GM15510 (cell line): ENCODE results near the gene CAPN1.

ENCODE experiments used
- POLR2A ChIP-seq: IDR thresholded peaks from 3 replicates; pipeline ENCODE4 v1.6.1; 2011; ENCODE audit warnings: borderline replicate concordance; ENCODE audit not compliant: insufficient read length; ENCODE audit errors: extremely low read depth

The CAPN1 gene

GRCh38 chr11:65151331-65151899, 30.3 kb upstream of the CAPN1 start:
- TF ChIP-seq POLR2A: no peak

DNA sequence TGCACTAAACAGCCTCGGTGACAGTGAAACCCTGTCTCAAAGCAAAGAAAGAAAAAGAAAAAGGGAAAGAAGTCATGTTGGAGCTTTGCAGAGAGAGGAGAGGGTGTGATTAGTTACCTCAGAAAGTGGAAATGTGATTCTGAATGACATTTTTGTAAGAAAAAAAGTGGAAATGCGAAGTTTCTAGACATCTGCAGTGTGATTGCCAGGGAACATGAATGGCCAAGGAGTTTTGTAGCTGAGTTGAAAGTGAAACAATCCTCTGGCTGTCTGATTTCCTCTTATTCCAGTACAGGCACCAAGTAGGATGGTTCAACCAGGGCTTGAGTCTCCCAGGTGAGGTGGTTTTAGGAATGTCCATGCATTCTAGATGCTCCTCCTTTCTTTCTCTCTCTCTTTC, 29.6 kb upstream of the CAPN1 start:
- TF ChIP-seq POLR2A: no peak

GRCh38 chr11:65156256-65156655, 25.5 kb upstream of the CAPN1 start:
- TF ChIP-seq POLR2A: no peak

DNA sequence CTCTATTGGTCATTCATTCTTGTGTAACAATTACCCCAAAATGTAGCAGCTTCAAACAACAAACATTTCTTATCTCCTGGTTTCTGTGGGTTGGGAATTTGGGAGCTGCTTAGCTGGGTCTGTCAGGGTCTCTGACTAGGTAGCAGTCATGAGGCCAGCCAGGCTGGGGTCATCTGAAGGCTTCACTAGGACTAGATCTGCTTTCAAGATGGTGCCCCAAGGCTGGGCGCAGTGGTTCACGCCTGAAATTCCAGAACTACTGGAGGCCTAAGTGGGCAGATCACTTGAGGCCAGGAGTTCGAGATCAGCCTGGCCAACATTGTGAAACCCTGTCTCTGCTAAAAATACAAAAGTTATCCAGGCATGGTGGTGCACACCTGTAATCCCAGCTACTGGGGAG, 24.8 kb upstream of the CAPN1 start:
- TF ChIP-seq POLR2A: no peak

DNA sequence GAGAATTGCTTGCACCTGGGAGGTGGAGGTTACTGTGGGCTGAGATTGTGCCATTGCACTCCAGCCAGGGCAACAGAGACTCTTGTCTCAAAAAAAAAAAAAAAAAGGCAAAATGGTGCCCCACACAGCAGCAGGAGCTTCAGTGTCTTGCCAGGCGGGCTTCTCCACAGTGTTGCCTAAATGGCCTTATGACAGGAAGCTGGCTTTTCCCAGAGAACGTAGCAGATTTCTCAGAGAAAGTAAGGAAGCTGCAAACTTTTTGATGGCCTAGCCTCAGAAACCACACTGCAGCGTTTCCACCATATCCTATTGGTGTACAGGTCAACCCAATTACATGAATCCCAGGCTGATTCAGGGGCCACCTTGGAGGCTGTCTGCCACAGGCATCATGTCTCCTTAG, 24.4 kb upstream of the CAPN1 start:
- no peak for TF ChIP-seq POLR2A

GRCh38 chr11:65159012-65159411, 22.7 kb upstream of the CAPN1 start:
- no peak for TF ChIP-seq POLR2A

DNA sequence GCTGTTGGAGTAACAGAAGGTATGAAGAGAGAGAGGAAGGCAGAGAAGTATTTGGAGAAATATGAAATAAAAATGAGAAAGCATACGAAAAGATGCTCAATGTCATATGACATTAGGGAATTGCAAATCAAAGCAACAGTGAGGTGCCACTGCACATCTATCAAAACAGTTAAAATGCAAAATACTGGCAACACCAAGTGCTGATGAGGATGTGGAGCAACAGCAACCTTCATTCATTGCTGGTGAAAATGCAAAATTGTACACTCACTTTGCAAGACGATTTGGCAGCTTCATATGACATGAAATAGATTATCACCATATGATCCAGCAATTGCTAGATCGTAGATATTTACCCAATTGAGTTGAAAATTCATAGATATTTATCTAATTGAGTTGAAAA, 21.1 kb upstream of the CAPN1 start:
- TF ChIP-seq POLR2A: no peak

DNA sequence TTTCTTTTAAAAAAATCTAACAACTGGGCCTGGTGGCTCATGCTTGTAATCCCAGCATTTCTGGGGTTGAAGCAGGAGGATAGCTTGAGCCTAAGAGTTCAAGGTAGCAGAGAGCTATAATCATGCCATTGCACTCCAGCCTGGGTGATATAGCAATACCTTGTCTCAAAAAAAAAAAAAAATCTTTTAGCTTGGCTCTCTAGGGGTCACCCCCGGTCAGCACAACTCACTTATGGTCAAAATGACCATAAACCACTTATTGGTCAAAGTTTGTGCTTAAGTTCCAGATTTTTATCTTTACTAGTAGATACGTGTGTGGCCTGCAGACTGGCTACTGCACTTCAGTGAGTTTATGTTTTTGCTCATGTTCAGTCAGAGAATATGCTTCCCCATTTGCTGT, 18.0 kb upstream of the CAPN1 start:
- TF ChIP-seq POLR2A: no peak

- TF ChIP-seq POLR2A: no peak
Observed at GRCh38 chr11:65165410-65166317, 16.1 kb upstream of the CAPN1 start.

GRCh38 chr11:65166893-65167292, 14.8 kb upstream of the CAPN1 start:
- no peak for TF ChIP-seq POLR2A

- TF ChIP-seq POLR2A: no peak
Observed at GRCh38 chr11:65167656-65168055, 14.1 kb upstream of the CAPN1 start.

- no peak for TF ChIP-seq POLR2A
Observed at GRCh38 chr11:65169164-65169641, 12.5 kb upstream of the CAPN1 start.

DNA sequence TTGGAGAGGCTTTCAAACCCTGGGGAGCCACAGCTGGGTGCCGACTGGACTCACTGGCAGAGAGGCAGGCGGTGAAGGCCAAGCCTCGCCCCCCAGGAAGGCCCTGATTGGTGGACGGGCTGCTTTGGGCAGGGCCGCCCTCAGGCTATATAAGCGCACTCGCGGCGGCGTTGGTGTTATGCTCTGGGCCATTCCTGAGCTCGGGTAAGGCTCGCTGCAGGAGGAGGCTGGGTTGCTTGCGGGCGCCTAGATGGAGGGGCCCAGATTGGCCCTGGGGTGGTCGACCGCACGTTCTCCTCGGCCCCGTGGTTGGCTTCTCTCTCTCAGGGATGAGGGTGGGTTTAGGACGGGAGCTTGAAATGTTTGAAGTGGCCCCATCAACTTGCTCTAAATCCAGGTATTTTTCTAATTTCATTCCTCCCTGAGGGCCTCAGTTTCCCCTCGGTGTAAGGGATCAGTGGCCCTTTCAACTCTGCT, 11.6 kb upstream of the CAPN1 start, which contains the start of gene SPDYC:
Gene SPDYC (plus strand): TSS at position 176 of the 477 bp plus-strand sequence. CDS start 1,125 bp downstream, outside the sequence.
- no peak for TF ChIP-seq POLR2A

DNA sequence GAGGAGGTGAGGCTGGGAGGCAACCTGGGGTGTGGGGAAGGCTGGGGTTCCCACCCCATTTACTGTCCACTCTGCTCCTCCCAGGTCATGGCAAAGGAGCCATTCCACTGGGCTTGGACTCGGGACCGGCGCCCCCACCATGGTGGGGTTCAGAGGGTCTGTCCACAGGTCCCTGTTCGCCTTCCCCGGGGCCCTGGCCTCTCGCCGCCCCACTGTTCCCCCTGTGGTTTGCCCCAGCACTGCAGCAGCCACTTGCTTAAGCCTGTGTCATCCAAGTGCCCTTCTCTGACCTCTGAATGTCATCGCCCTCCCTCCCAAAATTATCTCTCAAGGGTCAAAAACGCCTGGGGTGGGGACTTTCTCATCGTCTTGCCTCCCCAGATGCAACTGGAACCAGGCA, 9.1 kb upstream of the CAPN1 start:
- no peak for TF ChIP-seq POLR2A

DNA sequence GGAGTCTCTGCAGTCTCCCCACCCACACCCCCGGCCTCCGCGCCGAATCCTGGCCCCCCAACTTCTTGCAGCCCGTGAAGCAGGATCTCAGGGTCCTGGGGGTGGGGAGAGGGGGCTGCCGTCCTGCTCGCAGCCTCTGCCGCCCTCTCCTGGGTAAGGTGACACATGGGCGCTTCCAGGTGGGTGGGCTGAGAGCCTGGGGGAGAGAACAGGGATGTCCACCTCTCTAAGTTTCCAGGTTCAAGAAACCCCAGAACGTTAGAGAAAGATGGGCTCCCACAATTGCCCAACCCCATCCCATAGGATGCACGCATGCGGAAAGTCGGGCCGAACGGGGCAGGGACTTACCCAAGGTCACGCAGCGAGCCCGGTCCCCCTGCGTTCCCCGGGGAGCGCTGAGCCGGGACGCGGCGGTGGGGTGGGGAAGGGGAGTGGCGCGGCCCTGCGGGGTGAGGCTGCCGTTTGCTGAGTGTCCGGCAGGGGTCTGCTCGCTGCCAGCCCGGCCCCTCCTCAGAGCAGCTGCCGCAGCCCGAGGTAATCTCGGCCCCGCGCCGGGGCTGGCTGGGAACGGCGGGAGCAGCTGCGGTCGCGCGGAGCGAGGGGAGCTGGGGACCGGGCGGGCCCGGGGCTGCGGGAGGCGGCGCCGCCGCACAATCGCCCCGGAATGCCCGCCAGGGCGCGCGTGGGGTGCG, 705 bp upstream of the CAPN1 start:
- no peak for TF ChIP-seq POLR2A
